Hepatocyte (in vitro differentiated cells): Measurements from ENCODE around the gene WFDC5. TPM values are rescaled to one million over a fixed set of nuclear protein-coding genes. Genes with fewer than 3 reads are reported as not detected.
A peak's percentile ranks its signal among the peaks of the same experiment; 100 is the strongest.

Experiments
- DNase-seq: peaks from one replicate; pipeline ENCODE4 v3.0.0-alpha.2; 2016; ENCODE audit warnings: low spot score
- H2AFZ ChIP-seq: fragments of 200-600 bp; sonication (generic); 2 replicates; pipeline ENCODE4 v1.6.0; 2016; ENCODE audit warnings: antibody characterized with exemption, mild to moderate bottlenecking
- H3K27ac ChIP-seq: fragments of 200-600 bp; sonication (generic); 2 replicates; pipeline ENCODE4 v1.5.1; 2016; ENCODE audit warnings: mild to moderate bottlenecking
- H3K27me3 ChIP-seq: fragments of 200-600 bp; sonication (generic); 2 replicates; pipeline ENCODE4 v1.6.1; 2016
- H3K36me3 ChIP-seq: fragments of 200-600 bp; sonication (generic); replicated peaks from 2 replicates; pipeline ENCODE4 v1.5.1; 2016; ENCODE audit warnings: low read depth; ENCODE audit not compliant: insufficient read depth
- H3K4me1 ChIP-seq: fragments of 200-600 bp; sonication (generic); 2 replicates; pipeline ENCODE4 v1.5.1; 2016; ENCODE audit warnings: mild to moderate bottlenecking, moderate library complexity; ENCODE audit not compliant: insufficient read depth
- H3K4me2 ChIP-seq: fragments of 200-600 bp; sonication (generic); 2 replicates; pipeline ENCODE4 v1.6.0; 2016
- H3K4me3 ChIP-seq: fragments of 200-600 bp; sonication (generic); 2 replicates; pipeline ENCODE4 v1.5.1; 2016; ENCODE audit warnings: mild to moderate bottlenecking
- H3K79me2 ChIP-seq: fragments of 200-600 bp; sonication (generic); 2 replicates; pipeline ENCODE4 v1.6.0; 2017; ENCODE audit warnings: mild to moderate bottlenecking
- H3K9me2 ChIP-seq: fragments of 200-600 bp; sonication (generic); replicated peaks from 2 replicates; pipeline ENCODE4 v1.6.0; 2017; ENCODE audit warnings: mild to moderate bottlenecking; ENCODE audit not compliant: insufficient read depth
- H3K9me3 ChIP-seq: fragments of 200-600 bp; sonication (generic); 2 replicates; pipeline ENCODE4 v1.5.1; 2016; ENCODE audit warnings: low read depth, mild to moderate bottlenecking
- H4K20me1 ChIP-seq: fragments of 200-600 bp; sonication (generic); 2 replicates; pipeline ENCODE4 v1.6.0; 2016; ENCODE audit warnings: mild to moderate bottlenecking; ENCODE audit not compliant: insufficient read depth, poor library complexity, severe bottlenecking
- CTCF ChIP-seq: fragments of 200-600 bp; sonication (generic); IDR thresholded peaks from 2 replicates; pipeline ENCODE4 v1.5.1; 2016; ENCODE audit warnings: antibody characterized with exemption, mild to moderate bottlenecking; ENCODE audit not compliant: poor library complexity
- EZH2 ChIP-seq: fragments of 200-600 bp; sonication (generic); IDR thresholded peaks from 2 replicates; pipeline ENCODE4 v1.6.1; 2016; ENCODE audit warnings: antibody characterized with exemption, mild to moderate bottlenecking, borderline replicate concordance
- EZH2phosphoT487 ChIP-seq: fragments of 200-600 bp; sonication (generic); IDR thresholded peaks from one replicate; pipeline ENCODE4 v1.6.1; 2018; ENCODE audit warnings: antibody characterized with exemption, mild to moderate bottlenecking, low read depth, moderate library complexity; ENCODE audit not compliant: unreplicated experiment, severe bottlenecking
- WGBS: methylation state at CpG from one replicate; pipeline ENCODE4 v1.1.6; 2016; ENCODE audit warnings: low lambda C conversion rate; ENCODE audit errors: missing lambda C conversion rate; 5-methylcytosine and 5-hydroxymethylcytosine counted together
- polyA plus RNA-seq: library from polyadenylated mRNA; unstranded; fragments of >200 nt; fragmentation: Nextera tagmentation; extraction: Ambion mirVana; gene quantifications from 2 replicates; pipeline ENCODE4 v1.2.1, GENCODE V29; 2016
- total RNA-seq: library from RNA; depleted of rRNA; stranded (reverse); fragments of >200 nt; gene quantifications from 2 replicates; pipeline ENCODE4 v1.2.3, GENCODE V29; 2014

The WFDC5 gene
- total and polyA plus RNA-seq, 2 experiments from 2014 or later, result 0.47 TPM; not detected in 1

- Histone ChIP-seq H4K20me1 (no peaks in the 10 kb centered on the region), H3K79me2 (no peaks in the 10 kb centered on the region), H3K27ac (peak overlapping the region; percentile 10), H3K4me1 (no peaks in the 10 kb centered on the region), H3K36me3 (no peaks in the 10 kb centered on the region), H3K27me3 (no peaks in the 10 kb centered on the region), H3K9me3 (no peaks in the 10 kb centered on the region), H2AFZ (no peak overlapping the region), H3K4me2 (peak overlapping the region; percentile 36), H3K4me3 (no peak overlapping the region), H3K9me2 (peaks cover 2% of the 10 kb centered on the region)
- WGBS, result 47% methylated on average over 20 of the region's 20 CpGs
- DNase-seq, result peak; percentile 71
- TF ChIP-seq EZH2, result no peak
- no peak for TF ChIP-seq EZH2phosphoT487
- TF ChIP-seq CTCF, result peak; percentile 63
Observed at GRCh38 chr20:45138561-45139300, 23.8 kb upstream of the WFDC5 start.

DNA sequence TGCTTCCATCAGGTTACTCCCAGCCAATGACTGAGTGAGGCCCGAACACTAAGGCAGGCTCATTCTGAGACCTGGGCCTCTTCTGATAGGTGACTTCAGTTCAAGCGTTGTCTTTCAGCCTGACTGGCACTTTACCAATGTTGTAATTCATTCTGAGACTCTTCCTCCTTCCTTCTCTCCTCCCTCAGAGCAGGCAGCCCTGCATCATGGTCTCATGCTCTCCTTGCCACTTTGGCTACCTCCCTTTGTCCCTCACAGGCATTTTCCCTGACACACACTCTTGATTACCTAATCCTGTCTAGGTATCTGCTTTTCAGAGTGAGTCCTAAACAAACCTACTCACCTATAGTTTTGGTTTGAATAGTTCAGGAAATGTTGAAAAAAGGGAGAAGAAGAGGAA is 21.9 kb upstream of the WFDC5 start:
- TF ChIP-seq EZH2phosphoT487 (no peak), CTCF (no peak), EZH2 (no peak)
- H3K4me1 ChIP-seq, result no peaks in the 10 kb centered on the region
- DNase-seq, result no peak
- no peak overlapping the region for H3K4me2 ChIP-seq
- no peaks in the 10 kb centered on the region for H3K27me3 ChIP-seq
- H3K36me3 ChIP-seq, result no peaks in the 10 kb centered on the region
- WGBS, result 45% methylated on average over 2 of the region's 2 CpGs
- H3K79me2 ChIP-seq, result no peaks in the 10 kb centered on the region
- no peaks in the 10 kb centered on the region for H4K20me1 ChIP-seq
- H3K4me3 ChIP-seq, result no peak overlapping the region
- H2AFZ ChIP-seq, result no peak overlapping the region
- no peak overlapping the region for H3K27ac ChIP-seq
- H3K9me2 ChIP-seq, result peaks cover 5% of the 10 kb centered on the region
- H3K9me3 ChIP-seq, result no peaks in the 10 kb centered on the region

DNA sequence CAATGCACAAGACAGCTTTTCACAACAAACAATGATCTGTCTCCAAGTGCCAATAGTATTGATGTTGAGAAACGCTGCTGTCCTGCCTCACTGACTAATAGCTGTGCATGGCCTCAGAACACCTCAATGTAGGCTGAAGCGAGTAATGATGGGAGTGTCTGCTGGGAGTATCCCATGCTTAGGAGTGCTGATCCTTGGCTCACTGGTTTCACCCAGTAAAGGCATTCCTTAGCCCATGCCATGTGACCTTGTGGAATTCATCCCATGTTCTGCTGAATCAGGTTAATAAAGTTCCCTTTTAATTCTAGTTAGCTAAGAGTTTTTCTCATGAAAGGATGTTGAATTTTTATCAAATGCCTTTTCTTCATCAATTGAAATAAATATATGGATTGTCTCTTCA is 13.1 kb upstream of the WFDC5 start:
- no peaks in the 10 kb centered on the region for H3K4me1 ChIP-seq
- TF ChIP-seq EZH2phosphoT487 (no peak), EZH2 (no peak), CTCF (no peak)
- no peaks in the 10 kb centered on the region for H3K9me2 ChIP-seq
- H3K79me2 ChIP-seq, result no peaks in the 10 kb centered on the region
- H3K27me3 ChIP-seq, result peaks cover 11% of the 10 kb centered on the region
- no peak overlapping the region for H3K4me2 ChIP-seq
- H3K9me3 ChIP-seq, result no peaks in the 10 kb centered on the region
- H2AFZ ChIP-seq, result no peak overlapping the region
- no peaks in the 10 kb centered on the region for H4K20me1 ChIP-seq
- H3K4me3 ChIP-seq, result no peak overlapping the region
- no peaks in the 10 kb centered on the region for H3K36me3 ChIP-seq
- DNase-seq, result no peak
- 60% methylated on average over 2 of the region's 2 CpGs for WGBS
- no peak overlapping the region for H3K27ac ChIP-seq
